GM12872 (cell line): ENCODE data around the gene ABLIM1.

Source experiments
- TF ChIP-seq, protein P1 (sequence below): IDR thresholded peaks from 3 replicates; pipeline ENCODE4 v1.5.1; 2011; ENCODE audit warnings: low read depth, mild to moderate bottlenecking, low read length, moderate library complexity; ENCODE audit not compliant: insufficient read depth

The ABLIM1 gene

DNA sequence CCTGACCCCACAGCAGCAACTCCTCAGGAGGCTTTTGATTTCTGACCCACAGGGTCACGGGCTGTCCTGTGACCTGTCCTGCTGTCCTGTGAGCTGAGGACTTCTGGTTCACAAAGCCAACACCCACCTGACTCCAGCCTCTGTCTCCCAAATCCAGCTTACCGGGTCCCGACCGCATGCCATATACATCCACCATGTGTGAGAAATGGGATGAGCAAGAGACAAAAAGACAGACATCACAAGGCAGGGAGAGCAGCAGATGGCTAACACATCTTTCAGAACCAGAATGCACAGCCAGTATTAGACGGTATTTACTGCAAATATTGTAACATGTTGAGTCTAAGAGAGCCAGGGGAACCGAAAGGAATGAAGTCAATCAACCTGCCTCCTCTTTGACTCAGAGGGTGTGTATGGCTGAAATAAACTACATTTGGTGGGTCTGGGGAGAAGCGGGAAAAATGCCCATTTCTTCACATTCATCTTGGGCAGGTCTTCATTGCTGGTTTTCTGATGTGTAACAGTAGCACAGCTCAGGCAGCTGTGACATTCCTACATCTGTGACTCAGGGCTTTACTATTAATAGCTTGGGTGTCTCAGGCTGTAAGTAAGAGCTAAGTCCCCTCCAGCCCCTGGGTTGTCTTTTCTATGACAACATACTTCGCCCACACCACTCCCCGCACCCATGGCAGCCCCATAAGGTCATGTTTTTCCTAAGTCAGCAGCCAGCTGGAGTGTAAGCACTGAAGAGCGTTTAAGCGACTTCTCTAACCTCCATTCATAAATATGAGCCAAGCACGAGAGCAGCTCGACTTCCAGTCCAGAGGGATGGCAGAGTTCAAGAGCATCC, 25.0 kb downstream of the ABLIM1 start:
- TF ChIP-seq, protein P1, sequence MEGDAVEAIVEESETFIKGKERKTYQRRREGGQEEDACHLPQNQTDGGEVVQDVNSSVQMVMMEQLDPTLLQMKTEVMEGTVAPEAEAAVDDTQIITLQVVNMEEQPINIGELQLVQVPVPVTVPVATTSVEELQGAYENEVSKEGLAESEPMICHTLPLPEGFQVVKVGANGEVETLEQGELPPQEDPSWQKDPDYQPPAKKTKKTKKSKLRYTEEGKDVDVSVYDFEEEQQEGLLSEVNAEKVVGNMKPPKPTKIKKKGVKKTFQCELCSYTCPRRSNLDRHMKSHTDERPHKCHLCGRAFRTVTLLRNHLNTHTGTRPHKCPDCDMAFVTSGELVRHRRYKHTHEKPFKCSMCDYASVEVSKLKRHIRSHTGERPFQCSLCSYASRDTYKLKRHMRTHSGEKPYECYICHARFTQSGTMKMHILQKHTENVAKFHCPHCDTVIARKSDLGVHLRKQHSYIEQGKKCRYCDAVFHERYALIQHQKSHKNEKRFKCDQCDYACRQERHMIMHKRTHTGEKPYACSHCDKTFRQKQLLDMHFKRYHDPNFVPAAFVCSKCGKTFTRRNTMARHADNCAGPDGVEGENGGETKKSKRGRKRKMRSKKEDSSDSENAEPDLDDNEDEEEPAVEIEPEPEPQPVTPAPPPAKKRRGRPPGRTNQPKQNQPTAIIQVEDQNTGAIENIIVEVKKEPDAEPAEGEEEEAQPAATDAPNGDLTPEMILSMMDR = no peak

DNA sequence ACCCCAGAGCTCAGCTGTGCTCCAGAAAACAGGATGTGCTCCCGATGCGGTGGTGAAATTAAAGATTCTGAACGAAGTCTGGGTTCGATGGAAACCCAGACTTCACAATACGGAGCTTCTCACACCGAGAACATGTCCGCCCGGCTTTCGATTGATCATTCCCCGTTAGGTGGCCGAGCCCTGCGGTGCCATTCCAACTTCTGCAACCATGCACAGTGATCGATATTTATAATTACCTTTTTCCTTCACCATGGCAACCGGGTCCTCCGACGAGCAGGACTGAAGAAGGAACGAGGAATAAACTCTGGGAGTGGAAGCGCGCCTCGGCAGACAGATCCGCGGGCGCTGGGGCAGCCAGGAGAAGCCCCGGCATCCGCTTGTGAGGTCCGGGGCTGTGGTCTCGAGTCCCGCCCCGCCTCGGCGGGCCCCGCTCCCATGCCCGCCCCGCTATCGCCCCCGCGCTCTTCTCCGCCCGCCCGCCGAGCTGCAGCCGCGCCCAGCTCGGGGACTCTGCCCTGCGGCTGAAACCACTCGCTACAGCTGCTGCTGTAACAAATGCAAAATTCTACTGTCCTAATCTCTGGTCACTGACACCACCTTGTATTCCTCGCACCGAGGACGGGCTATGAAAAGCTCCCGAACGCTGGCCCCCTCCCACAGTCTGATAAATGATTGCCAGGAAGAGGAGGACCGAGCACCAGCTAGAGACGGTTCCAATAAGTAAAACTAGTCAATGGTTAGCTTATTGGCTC, 26.2 kb downstream of the ABLIM1 start:
- TF ChIP-seq, protein P1 = no peak

DNA sequence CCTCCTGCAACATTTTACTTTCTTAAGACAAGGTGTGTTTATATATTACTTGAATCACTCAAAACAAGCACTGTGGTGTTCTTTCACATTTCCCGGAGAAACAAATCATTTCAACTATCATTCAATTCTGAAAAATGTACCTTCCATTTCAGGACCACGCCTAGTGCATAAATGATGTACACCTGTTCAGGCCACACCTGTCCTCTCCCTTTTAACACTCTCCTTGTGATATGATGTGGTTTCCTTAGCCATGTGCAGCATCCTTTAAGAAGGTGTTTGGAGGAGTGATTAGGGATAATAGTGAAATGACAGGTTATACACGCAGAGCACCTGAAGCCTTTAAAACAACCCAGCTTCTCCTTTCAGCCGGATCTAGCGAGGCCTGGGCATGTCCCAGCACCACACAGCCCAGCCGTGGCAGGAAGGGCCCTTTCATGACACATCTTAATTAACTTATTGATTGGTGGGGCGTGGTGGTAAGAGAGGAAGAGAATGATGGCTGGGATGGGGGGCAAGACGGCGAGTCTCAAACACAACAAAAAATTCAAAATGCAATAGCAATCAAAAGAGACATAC, 26.9 kb downstream of the ABLIM1 start:
- TF ChIP-seq, protein P1 = no peak

DNA sequence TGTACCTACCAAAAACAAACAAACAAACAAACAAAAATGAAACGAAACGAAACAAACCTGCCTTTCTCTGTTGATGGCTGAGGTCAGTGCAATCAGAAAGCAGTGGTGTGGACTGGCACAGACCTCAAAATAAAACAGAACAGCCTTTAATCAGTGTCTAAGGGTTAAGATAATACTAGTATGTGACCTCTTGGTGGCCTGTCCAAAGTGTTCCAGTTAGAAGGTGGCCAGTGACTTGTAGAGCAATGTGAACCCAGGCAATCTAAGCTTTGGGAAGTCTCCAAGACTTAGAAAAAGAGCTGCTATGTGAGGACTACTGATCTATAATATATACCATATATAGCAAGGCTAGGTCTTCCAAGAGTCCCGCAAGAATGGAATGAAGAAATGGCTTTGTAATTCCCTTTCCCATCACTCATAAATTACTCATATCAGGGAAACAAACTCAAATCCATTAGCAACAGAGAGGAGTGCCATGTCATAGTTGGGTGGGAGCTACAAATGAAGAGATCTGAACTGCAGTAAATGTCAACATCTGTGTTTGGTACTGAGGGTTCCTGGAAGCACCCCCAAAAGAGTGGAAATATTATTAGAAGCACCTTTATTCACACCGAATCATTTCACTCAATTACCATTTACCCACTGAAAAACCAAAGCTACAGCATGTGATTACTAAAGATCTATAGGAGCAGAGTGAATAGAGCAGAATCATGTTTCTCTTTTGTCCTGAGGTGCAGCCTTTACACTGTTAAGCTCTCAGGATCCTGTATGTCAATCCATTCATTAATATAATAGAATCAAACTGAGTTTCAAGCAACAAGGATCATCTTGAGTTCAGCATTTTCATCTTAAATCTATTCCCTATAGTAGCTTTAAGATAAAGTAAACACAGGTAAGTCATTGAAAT, 28.0 kb downstream of the ABLIM1 start:
- TF ChIP-seq, protein P1 = no peak

DNA sequence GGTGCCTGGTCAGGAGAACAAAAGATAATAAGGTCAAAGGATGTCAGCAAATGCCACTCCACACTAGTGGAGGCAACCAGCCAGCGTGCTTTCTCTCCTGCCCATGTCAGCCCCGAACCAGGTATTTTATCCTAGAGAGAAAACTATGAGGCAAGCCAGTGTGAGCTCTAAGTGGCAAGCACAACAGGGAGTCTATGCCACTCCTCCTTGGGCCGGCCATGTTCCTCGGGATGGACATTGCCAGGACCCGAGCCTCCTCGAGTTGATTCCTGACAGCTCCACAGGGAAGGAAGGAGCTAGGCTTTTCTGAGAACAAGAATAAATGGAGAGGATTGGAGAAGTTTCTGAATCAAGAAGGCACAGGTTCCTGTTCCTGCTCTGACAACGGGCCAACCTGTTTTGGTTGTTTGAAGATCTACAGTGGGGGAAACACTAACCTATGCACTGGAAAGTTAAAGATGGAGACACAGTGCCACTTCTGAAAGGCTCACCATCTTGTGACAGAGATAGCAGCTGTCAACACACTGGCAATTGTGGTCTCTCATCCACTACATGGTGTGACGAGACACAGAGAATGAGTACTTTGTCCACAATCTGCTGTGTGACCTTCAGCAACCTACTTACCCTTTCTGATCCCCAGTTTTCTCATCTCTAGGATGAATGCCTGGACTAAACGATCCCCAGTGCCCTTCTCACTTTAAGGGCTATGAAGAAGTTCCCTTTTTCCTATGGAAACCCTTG, 28.8 kb downstream of the ABLIM1 start:
- TF ChIP-seq, protein P1 = no peak

DNA sequence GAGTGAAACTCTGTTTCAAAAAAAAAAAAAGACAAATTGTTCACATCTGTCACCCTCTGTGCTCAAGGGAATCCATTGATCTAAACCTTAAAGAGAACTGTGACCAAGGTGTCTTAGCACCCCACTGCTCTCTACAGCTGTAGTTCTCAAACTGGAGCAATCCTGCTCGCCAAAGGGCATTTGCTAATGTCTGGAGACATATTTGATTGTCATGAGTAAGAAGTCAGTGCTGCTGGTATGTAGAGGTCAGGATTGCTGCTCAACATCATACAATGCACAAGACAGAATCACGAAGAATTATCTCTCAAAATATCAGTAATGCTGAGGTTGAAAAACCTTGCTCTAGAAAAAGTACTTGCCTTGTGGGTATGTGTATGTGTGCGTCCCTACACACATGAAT, 30.0 kb downstream of the ABLIM1 start:
- TF ChIP-seq, protein P1 = no peak
